NCI-H460 (cell line): ENCODE measurements around the gene ATP5ME. TPM values are rescaled to one million over a fixed set of nuclear protein-coding genes. Genes with fewer than 3 reads are reported as not detected.
"Not testable (repeated sequence)": the region's sequence is repeated elsewhere in the genome, so short reads cannot be mapped to it uniquely, and the experiment has no call there.

ENCODE experiments used
- DNase-seq: peaks from one replicate; pipeline ENCODE4 v3.0.0-alpha.2; 2016; ENCODE audit warnings: low read depth; ENCODE audit errors: extremely low read depth
- total RNA-seq: library from RNA; depleted of rRNA; stranded (reverse); fragments of >200 nt; shearing (Covaris generic); gene quantifications from 2 replicates; pipeline ENCODE4 v1.2.3, GENCODE V29; 2014

Gene ATP5ME
- total RNA-seq, 1 experiment from 2014 or later: 307 TPM

DNA sequence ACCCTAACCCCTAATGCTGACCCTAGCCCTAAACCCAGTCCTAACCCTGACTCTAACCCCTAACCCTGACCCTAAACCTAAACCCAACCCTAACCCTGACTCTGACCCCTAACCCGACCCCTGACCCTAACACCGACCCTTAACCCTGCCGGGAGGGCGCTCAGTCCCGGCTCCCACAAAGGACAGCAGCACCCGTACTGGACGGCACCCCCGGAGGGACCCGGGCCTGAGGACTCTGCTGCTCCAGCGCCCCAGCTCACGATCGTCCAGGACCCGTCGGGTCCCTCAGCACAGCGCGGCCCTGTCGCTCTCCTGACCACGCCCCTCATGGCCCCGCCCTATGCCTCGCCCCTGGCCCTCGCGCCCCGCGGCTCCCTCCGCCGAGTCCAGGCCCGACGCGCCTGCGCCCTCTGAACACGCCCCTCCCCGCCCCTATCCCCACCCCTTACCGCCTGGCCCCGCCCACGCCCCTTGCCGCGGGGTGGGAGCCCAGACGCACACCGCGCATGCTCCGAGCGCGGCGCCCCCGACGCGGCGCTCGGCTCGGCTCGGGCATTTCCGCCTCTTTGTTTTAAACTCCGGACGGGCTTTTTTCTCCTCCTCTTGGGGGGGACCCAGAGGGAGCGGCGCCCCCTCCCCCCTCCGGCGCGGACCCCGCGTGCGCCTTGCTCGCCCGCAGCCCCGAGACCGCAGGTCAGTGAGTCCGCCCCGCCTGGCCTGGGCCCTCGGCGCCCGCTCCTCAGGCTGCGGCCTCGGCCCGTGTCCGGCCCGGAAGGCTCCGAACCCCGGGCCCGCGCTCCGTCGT lies 31.4 kb upstream of the ATP5ME start, which contains the start of gene PCGF3:
PCGF3 (plus strand) TSS at position 555 of the 805 bp plus-strand sequence. CDS start 27,849 bp downstream, outside the sequence.
- DNase-seq: peak; percentile 92

DNA sequence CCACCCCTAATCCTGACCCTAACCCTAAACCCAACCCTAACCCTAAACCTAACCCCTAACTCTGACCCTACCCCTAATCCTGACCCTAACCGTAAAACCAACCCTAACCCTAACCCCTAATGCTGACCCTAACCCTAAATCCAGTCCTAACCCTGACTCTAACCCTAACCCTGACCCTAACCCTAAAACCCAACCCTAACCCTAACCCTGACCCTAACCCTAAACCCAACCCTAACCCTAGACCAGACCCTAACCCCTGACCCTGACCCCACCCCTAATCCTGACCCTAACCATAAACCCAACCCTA lies 30.8 kb upstream of the ATP5ME start:
- no peak for DNase-seq

DNA sequence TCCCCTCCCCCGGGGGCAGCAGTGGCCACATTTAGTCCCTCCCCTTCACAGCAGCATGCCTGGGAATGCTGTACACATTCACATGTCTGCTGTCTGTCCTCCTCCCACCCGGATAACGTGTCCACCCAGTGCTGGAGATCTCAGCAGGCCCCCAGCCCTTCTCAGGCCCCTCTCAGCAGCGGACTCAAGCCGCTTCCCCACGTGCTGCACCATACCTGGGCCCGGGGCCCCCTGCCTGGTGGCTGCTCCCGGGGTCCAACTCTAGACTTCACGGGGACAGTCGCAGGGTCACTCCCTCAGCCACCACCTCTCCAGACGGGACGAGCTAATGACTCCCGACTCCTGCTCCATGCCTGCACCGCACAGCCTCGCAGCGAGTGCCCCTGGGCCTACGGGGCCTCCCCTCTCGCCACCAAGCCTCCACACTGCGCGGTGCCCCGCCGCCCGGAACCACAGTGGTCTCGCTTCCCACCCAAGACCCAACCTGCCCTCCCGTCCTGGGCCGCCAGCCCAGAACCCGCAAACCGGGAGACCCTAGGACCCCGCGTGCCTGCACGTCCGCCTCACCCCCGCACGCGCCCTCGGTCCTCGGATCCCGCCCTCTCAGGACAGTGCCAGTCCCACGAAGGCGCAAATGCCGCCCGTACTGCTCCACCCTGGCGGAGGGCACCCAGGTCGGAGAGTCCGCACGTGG lies 30.3 kb upstream of the ATP5ME start:
- no peak for DNase-seq

DNA sequence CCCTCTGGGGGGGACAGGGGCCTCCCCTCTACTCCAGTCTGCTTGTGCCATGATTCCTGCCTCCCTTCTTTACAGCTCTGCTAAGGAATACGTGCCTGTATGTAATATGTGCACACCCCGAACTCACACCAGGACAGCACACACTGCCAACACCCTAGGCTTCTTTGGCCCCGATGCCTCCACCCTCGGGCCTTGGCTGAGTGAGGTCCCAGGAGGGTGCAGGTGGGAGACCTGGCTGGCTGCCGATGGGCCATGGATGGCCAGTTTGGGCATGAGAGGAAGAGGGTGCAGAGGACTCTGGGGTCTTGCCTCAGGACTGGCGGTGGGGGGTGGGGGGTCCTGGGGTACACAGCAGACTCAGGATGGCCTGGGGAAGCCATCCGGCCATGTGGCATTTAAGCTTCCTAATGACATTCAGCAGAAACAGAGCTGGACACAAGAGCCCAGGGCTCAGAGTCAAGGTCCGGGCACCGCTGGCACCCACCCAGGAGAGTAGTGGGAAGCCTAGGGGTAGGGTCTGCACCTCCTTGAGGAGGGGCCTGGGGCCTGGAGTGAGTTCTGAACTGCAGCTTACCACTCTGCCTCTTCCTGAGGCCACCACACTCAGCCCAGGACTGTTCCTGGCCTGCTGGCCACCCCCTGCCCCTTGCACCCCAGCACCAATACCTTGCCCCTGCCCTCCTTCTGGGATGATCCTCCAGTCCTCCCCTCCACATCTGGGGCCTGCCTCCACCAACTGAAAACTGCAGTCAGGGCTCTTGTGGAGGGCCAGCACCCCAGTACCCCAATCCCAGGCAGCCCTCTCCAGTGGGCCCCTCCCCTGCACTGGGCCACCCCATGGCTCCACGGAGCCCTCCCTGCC lies 29.5 kb upstream of the ATP5ME start:
- DNase-seq: no peak

DNA sequence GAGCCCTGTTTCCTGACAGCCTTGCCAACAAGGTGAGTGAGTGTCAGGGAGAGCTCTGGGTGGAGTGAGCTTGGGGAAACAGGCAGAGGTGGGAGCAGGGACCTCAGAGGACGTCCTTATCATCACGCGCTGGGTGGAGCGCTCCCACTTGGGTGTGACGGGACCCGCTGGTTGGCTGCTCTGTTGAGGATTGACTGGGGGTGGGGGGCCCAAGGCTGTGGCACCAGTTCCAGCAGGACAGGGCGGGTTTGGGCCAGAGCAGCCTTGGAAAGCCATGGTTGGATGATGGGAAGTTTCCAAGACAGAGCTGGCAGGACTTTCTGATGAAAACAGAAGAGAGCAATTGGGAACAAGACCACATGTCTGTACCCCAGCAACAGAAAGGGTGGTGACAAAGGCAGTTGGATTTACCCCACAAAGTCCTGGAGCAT lies 28.6 kb upstream of the ATP5ME start:
- DNase-seq: no peak

DNA sequence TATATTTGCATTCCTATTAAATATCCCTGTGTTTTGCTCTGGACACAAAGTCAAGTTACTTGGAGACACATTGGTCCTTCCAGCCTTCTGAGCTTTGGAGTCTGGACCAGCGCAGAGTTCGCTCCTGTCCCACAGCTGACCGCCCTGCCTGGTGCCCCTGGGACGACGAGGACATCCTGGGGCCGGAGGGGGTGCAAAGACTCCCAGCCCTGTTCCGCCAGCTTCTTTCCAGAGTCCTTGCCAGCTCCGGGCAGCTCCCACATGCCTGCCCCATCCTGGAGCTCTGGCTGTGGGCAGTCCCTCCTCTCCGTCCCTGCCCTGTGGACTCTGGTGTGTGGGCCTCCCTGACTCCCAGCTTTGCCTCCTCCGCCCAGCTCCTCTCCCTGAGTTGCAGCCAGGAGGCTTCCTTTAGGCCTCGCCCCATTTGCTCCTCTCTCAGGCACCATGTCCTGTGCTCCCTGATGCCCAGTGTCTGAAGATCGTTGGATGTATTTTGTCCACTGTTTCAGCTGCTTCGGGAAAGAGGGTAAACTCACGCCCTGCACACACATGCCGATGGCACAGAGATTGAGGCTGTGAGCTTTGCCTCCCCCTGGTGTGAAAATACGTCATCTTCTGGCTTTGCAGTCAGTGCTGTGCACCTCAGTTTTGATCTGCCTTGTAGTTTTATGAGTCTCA lies 26.6 kb upstream of the ATP5ME start:
- DNase-seq: no peak

DNA sequence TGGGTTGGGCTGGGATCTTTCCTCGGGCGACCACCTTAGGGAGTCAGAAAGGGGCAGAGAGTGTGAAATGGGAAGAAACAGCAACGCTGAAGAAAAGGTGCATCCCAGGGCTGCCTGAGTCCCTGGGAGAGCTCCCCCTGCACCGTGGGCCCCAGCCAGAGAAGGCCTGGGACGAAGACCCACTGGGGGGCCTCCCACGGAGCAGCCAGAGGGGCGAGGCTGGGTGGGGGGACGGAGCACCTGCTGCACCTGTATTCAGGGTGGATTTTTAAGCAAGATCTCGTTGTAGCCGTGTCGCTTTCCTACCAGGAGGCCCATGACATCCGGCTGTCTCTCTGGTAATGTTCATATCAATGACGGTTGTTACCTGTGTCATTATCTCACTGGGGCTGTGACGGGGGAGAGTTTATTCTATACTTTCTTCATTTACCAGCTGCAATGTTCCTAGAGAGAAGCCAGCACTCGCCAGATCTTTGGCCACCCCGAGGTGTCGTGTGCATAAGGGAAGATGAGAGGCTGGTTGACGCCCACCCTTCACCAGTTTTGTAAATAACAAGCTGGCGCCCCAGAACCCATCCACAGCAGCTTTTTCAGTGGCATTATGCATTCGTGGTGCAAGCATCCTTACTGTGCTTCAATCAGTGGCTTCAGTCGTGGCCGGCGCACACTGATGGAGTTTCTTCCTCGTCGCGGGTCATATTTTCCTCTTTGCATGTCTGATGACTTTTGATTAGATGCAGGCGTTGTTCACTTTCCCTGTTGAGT lies 25.9 kb upstream of the ATP5ME start:
- DNase-seq: no peak

DNA sequence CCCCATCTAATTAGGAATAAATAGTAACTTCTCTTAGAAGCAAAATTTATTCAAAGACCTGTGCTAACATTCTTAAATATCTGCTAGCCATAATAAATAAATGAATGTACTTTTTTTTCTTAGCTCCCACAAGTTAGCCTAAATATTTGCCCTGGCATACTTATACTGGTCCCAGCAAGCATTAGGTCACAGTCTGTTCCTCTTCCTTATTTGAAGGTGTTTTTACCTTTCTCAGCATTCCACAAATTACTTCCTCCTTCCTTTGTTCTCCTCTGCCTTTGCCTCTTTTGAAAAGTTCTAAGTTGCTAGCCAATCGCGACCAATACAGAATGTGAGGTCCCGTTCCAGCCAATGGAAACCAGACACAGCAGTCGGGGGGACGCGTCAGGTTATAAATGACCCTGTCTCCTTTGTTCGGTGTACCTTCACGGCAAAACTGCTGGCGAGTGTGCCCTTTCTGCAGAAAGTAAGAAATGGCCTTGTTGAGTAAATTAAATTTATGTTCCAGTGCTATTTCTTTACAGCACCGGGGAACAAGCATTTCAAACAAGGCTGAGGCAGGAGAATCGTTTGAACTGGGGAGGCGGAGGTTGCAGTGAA lies 20.4 kb upstream of the ATP5ME start:
- DNase-seq: not testable (repeated sequence)

DNA sequence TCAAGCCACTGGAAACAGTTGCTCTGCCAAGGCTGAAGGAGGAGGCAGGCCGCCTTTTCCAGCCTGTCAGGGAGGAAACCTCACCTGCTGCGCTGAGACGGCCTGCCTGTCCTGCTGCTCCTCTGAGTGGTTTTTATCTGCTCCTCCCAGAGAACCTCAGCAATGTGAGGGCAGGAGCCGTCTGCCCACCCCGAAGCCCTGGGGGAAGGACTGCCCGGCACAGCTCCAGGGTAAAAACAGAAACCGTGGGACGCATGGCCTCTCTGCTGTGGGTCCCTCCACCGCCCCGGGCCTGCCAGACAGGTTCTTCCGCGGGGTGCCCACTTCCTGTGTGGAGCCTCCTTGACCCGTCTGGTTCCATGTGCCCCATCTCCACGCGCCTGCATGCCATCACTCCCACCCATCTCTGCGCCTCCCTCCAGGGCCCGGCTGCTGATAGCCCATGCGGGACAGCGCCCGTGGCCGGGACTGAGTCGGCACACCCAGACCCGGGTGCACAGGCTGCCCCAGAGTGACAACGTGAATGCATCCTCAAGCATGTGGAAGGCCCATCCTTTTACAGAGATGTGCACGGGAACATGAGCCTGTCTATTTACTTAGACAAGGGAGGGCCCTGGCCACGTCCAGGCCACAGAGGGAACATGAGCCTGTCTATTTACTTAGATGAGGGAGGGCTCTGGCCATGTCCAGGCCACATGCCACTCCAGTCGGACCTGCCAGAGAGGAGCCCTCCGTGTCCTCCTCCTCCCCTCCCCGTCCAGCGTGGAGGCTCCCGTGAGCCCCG lies 18.9 kb upstream of the ATP5ME start:
- DNase-seq: no peak

DNA sequence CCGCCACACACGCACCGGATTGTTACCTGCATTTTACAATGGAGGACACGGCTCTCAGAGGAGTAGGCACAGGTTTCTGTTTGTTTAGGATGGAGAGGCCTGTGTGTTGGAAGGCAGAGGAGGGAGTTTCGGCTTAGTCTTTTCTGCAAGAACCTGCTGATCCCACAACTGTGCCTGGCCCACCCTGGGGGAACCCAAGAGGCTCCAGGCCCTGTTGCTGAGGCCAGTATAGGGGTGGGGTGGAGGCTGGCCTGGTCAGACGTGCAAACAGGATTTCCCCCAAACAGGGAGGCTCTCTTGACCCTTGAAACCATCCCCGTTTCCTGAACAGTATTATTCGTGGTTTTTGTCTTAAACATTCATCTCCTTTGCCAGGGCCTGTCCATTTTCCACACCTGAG lies 15.6 kb upstream of the ATP5ME start:
- DNase-seq: no peak

DNA sequence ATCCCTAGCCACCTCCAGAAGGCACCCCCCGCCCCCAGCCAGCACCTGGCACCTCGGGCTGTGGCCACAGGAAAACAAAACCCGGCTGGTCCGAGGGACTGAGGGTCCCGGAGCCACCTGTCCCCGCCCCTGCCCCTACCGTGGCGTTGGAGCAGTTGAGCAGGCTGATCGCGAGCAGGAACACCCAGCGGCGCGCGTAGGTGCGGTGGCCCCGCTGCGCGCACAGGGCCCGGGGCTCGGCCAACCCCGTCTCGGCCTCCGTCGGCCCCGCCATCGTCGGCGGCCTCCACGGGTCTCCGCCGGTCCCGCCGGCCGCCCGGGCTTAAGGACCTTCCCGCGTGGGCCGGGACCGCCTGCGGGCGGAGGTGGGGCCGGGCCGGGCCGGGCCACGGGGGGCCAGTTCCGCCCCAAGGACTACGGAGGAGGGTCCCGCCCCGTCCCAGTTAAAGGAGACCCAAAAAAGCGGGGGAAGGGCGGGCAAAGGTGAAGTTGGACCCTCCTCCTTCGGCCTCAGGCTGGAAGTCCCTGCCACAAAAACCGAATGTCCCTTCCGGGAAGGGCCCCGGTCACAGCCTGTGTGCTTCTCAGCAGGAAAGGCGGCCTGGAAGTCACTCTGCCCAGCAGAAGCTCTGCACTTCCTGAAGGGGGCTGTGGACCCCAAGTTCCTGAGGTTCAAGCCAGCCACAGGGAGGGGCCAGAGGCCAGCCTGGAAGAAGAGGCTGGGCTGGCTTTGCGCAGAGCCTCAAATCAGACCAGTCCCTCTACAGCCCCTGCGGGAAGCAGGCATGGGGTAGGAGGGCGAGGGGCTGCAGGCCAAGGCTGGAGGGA lies 15.0 kb upstream of the ATP5ME start, which contains the start of gene SLC49A3:
SLC49A3 (minus strand) TSS at position 298 of the 828 bp plus-strand sequence; CDS start at position 274, 24 bp downstream.
- no peak for DNase-seq

DNA sequence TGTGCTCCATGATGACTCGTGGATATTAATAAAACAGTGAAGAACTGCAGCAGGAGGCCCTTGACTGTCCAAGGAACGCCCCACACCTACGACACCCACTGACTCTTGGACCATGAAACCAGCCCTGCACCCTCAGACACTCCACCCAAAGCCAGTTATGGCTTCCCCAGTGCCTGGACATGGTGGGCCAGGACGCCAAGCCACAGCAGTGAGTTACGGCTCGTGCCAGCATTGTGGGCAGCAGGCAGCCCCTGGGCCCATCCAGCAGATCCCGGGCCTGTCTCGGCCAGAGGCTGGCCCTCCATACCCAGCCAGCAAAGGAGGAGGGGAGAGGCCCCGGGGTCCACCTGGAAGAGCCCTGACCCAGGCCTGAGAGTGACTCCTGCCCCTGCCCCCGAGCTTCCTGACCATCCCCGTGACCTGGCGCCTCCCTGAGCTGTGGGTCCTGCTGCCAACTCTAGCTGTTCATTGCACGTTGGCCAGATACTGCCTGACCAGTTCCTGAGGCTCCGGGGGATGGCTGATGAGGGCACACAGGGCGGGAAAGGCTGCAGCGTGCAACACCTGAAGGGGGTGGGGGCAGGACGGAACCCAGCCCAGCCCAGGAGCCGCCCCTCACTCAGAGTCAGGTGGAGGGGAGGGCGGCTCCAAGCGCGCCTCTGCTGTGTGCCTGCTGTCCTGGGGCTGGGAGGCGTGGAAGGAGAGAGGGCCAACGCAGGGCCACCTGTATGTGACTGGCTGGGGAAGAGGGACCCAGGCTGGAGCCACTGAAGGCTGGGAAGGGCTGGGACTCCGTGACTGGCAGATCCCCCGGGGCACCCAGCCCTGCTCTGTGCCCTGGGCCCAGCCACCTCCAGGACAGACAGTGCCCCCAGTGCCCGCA lies 14.1 kb upstream of the ATP5ME start:
- DNase-seq: no peak

DNA sequence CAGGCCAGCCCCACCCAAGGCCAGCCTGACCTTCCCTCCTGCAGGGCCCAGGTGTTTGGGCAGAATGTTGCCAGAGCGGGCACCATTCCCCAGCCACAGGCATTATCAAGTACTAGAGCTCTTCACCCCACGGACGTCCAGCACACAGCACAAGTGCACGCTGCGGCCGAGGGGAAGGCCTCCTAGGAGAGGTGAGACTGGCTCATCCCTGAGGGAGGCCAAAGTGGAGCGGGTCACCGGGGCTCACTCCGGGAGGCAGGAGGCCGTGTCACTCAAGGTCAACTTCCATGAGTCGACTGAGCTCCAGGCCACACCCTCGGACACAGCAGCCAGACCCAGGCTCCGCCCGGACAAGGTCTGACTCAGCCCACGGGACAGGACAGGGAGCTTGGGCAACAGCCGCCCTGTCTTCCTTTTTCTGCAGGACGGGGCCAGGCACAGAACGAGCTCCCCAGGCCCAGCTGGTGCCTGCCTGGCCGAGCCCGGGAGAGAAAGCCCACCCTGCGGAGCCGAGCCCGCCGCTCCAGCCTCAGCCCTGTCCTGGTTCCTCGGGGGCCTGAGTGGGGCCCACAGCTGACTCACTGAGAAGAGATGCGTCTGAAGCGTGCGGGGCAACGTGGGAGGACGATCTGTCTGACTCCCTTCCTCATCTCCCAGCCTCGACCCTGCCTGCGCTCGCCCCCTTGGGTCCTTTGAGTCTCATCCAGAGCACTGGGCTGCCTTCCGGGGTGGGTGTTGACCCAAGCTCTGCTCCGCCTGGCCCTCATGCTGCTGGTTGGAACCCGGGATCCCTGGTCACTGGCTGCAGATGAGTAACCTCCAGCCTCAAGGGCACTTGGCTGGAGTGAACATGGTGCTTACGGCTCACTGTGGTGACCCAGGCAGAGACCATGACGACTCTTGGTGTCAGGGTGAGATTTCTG lies 13.2 kb upstream of the ATP5ME start:
- peak; percentile 86 for DNase-seq

DNA sequence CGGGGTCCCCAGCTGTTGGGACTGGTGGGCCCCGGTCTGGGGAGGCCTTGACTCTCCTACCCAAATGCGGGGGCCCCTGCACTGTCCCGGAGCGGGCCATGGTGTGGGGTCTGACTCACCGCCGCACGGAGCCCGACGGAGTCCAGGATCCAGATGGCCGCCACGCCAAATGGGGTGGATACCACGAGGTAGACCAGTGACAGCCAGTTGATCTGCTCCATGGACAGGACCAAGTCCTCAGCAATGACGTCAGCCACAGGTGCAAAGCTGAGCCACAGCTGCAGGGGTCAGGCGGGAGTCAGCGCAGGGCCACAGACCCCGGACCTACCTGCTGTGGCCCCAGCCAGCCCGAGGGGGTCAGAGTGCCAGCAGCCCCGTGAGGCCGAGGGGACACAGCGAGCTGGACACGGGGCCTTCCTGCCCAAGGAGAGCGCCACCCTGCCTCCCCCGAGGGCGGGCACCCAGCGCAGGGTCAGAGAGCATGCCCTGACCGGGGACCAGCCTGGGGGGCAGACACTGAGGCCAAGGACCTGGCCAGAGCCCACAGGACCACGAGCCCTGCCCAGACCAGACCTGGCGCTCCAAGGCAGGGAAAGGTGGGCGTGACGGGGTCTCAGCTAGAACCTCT lies 12.5 kb upstream of the ATP5ME start:
- DNase-seq: no peak
